Tibial nerve (tissue), 3 donors: ENCODE measurements around the gene ZMIZ2.

ENCODE experiments used
- CTCF ChIP-seq, 5 experiments: fragments of 200-600 bp in 3 of 5; fragments of 450-650 bp in 2 of 5; sonication (generic) in 3 of 5; IDR thresholded peaks; one replicate each; pipeline ENCODE4 v1.5.1; 2016 to 2019; ENCODE audit warnings: antibody characterized with exemption in 5 of 5, mild to moderate bottlenecking in 3 of 5, moderate library complexity in 2 of 5
- POLR2A ChIP-seq, 2 donors: fragments of 450-650 bp; IDR thresholded peaks; one replicate each; pipeline ENCODE4 v1.6.1; 2017; ENCODE audit warnings: antibody characterized with exemption in 2 of 2, mild to moderate bottlenecking in 2 of 2, moderate library complexity in 2 of 2

DNA sequence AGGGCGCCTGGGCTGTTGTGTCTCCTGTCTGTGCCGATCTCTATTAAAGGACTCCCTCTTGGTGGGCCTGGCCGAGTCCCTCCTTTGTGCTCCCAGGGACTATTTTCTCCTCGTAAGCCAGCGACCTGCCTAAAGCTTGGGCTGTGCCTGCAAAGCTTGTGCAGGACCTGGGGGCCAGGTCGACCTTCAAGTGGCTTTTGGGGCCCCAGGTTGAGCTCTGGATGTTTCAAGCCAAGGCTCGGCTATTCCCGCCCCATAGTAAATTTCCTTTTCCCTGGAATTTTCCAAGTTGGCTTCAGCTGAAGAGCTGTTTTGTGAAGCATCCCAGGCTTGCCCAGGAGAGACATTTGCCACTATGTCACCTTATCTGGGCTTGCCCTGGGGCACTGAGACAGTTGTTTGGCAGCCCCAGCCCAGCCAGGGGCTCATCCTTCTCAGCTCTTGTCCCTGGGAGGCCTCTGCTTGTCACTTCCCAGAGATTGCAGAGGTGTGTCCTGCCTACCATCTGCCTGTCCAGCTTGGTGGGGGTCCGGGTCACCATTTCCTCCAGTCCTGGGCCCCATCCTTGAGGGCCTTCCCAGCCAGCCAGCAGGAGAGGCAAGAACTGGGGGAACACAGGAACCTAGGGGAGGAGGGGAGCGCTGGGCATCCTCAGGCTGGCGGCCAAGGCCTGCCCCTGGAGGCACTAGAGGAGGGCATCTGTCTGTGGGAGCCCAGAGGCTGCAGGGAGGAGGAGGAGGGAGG lies 20.2 kb downstream of the ZMIZ2 start:
- no peak for TF ChIP-seq CTCF (IDR thresholded peaks at IDR 0.05)
- no peak for TF ChIP-seq POLR2A (IDR thresholded peaks at IDR 0.05)
